DMS 273 (cell line): ENCODE results near the gene SPATA31D3.
"Not testable (repeated sequence)": the region's sequence is repeated elsewhere in the genome, so short reads cannot be mapped to it uniquely, and the experiment has no call there.

Experiments used
- DNase-seq: peaks from one replicate; lab custom pipeline; 2025; ENCODE audit not compliant: unreplicated experiment; lab: John Stamatoyannopoulos, UW

The SPATA31D3 gene

DNA sequence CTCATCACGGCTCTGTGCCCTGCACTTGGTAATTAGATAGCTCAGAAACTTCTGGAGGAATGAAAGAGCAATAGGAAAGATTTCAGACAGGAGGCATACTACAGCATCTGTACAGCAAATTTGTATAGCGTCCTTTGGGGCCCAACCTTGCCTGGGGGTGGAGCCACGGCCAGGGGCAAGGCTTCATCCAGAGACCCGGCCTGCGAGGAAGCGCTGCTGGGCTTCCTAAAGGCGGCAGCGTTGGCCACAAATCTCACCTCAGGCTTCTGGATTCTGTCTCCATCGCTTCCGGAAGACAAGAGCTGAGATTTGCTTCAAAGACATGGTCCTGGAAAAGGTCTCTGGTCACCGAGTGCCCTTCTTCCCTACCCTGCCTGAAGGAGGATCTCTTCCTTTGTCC lies 33.1 kb downstream of the SPATA31D3 start:
- DNase-seq, result peak; percentile 4

GRCh38 chr9:81979196-81979595 lies 35.9 kb downstream of the SPATA31D3 start:
- no peak for DNase-seq

DNA sequence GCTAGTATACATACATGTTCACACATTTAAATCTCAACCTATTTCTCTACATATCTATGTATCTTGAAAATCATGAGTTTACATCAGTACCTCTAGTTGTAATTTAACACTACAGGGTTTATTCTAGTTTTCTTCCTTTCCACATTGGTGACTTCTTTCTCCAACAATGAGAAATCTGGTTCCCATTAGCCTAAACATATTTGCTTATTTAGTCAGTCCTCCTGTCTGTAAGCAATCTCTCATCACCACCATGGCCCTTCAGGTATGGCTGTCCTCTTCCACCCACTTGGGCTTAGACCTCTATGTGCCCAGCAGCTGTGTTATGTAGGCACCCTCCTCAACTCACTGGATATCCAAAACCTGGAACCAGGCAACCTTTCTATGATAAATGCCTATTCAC lies 37.3 kb downstream of the SPATA31D3 start:
- no peak for DNase-seq

GRCh38 chr9:81981883-81982282 lies 38.6 kb downstream of the SPATA31D3 start:
- DNase-seq, result no peak

DNA sequence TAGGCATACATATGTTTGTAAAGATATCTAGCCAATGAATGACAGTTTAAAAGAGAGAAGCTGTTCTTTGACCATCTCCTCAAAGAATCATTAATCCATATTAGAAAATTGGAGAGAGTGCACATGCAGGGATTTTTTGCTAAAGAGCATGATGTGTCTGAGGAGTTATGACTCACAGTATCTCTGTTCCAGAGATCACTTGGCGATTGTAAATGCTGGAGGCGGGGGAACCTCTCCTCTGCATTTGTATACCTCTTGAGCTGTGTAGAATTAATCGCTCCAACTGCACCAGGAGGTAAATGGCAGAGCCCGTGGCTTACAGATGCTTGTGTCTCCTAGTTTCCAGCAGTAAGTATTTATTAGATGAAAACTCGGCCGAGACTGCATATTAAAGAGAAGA lies 41.6 kb downstream of the SPATA31D3 start:
- DNase-seq, result no peak

DNA sequence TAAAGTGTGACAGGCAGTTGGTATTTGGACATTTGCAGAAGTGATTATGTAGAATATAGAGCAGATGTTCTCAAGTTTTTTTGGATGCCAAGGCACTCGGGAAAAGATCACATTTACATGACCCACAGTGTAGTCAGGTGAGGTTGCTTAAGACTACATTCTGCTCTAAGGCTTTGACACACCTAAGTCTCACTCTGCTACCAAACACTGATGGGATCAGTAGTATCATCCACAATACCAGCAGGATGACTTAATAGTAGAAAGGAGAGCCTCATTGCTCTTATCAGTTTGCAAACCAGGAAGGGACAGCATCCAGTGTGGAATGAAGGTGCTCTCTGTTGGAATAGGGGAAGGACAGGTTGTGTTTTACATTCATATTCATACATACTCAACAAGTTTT lies 42.8 kb downstream of the SPATA31D3 start:
- no peak for DNase-seq

DNA sequence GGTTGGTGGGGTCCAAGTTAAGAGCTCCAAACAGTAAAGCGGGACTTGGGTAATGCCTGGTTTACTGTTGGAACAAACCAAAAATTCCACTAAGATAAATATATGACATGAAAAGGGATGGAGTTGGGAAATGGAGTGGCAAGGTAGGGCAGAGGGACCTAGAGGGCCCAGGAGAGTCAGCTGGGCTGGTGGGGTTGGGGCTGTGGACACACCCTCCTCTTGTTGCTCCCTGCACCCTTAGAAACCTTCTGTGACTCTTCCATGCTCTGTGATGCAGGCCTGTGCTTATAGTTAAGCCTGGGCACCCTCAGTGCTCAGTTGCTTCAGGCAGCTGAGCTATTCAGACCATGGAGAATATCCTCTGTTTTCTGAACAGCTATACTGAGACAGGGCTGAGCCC lies 45.2 kb downstream of the SPATA31D3 start, which contains the start of gene SPATA31D1:
SPATA31D1 (plus strand) TSS at position 301 of the 400 bp plus-strand sequence; CDS start at position 348, 47 bp downstream.
- not testable (repeated sequence) for DNase-seq

- no peak for DNase-seq
Observed at GRCh38 chr9:81989700-81990099, 46.4 kb downstream of the SPATA31D3 start.

GRCh38 chr9:81993656-81994055 lies 50.4 kb downstream of the SPATA31D3 start:
- DNase-seq, result no peak
